PC-3 (cell line): Measurements from ENCODE around the gene DLGAP4. TPM values are rescaled to one million over a fixed set of nuclear protein-coding genes. Genes with fewer than 3 reads are reported as not detected.

Experiments
- ATAC-seq: fragments of 200-7000 bp; cut with Tn5 transposase; 2 replicates; pipeline ENCODE4 v1.9.1; 2020; ENCODE audit warnings: mild to moderate bottlenecking, moderate library complexity
- BruUV-seq: library from RNA; stranded (reverse); fragments of 400-500 nt; replicated peaks from 2 replicates; lab custom pipeline; 2021; lab: Mats Ljungman, UMichigan
- CTCF ChIA-PET: fragments of 300-600 bp; sonication (Branson Sonifier 250); formaldehyde crosslinking; loops from one replicate; lab custom pipeline; 2022; ENCODE audit warnings: antibody characterized with exemption; lab: Charles Lee
- POLR2A ChIA-PET: fragments of 300-600 bp; sonication (Branson Sonifier 250); formaldehyde crosslinking; loops from one replicate; lab custom pipeline; 2022; ENCODE audit warnings: antibody characterized with exemption; ENCODE audit not compliant: unreplicated experiment; lab: Charles Lee
- DNase-seq: peaks from one replicate; pipeline ENCODE4 v3.0.0-alpha.2; 2015
- H2AFZ ChIP-seq: fragments of 300-600 bp; sonication (generic); 2 replicates; pipeline ENCODE4 v1.6.0; 2016; ENCODE audit warnings: antibody characterized with exemption, low read length
- H3F3A ChIP-seq: fragments of 300-600 bp; sonication (generic); one replicate; pipeline ENCODE4 v1.6.0; 2017; ENCODE audit warnings: antibody characterized with exemption, low read length, control low read depth, mild to moderate bottlenecking; ENCODE audit not compliant: unreplicated experiment
- H3K27ac ChIP-seq: fragments of 300-600 bp; sonication (generic); 2 replicates; pipeline ENCODE4 v1.5.1; 2016; ENCODE audit warnings: mild to moderate bottlenecking, low read length
- H3K27me3 ChIP-seq: fragments of 300-600 bp; sonication (generic); 2 replicates; pipeline ENCODE4 v1.6.1; 2016; ENCODE audit warnings: low read length, mixed read lengths
- H3K36me3 ChIP-seq: fragments of 300-600 bp; sonication (generic); 2 replicates; pipeline ENCODE4 v1.6.1; 2016; ENCODE audit warnings: low read depth, mixed run types, low read length, mixed read lengths
- H3K4me1 ChIP-seq: fragments of 300-600 bp; sonication (generic); 2 replicates; pipeline ENCODE4 v1.5.1; 2016; ENCODE audit warnings: low read length; ENCODE audit not compliant: insufficient read depth
- H3K4me2 ChIP-seq: fragments of 300-600 bp; sonication (generic); 2 replicates; pipeline ENCODE4 v1.6.0; 2016; ENCODE audit warnings: low read length
- H3K4me3 ChIP-seq: fragments of 300-600 bp; sonication (generic); 2 replicates; pipeline ENCODE4 v1.5.1; 2016; ENCODE audit warnings: mild to moderate bottlenecking, low read length, mixed read lengths
- H3K79me2 ChIP-seq: fragments of 300-600 bp; sonication (generic); 2 replicates; pipeline ENCODE4 v1.6.1; 2017; ENCODE audit warnings: low read length, mixed read lengths
- H3K9ac ChIP-seq: fragments of 300-600 bp; sonication (generic); 2 replicates; pipeline ENCODE4 v1.6.0; 2016; ENCODE audit warnings: mild to moderate bottlenecking, low read length
- H3K9me2 ChIP-seq: fragments of 300-600 bp; sonication (generic); replicated peaks from 2 replicates; pipeline ENCODE4 v1.6.1; 2016; ENCODE audit warnings: mixed run types, low read length, mixed read lengths
- H3K9me3 ChIP-seq: fragments of 300-600 bp; sonication (generic); 2 replicates; pipeline ENCODE4 v1.6.1; 2016; ENCODE audit warnings: low read length, mixed read lengths
- H4K20me1 ChIP-seq: fragments of 300-600 bp; sonication (generic); 2 replicates; pipeline ENCODE4 v1.6.1; 2016; ENCODE audit warnings: low read length, mixed read lengths
- EZH2 ChIP-seq: fragments of 300-600 bp; sonication (generic); IDR thresholded peaks from one replicate; pipeline ENCODE4 v1.6.1; 2017; ENCODE audit warnings: antibody characterized with exemption, mild to moderate bottlenecking, low read length; ENCODE audit not compliant: unreplicated experiment
- EZH2phosphoT487 ChIP-seq: fragments of 300-600 bp; sonication (generic); IDR thresholded peaks from 2 replicates; pipeline ENCODE4 v1.6.1; 2018; ENCODE audit warnings: mild to moderate bottlenecking, antibody characterized with exemption, low read length, borderline replicate concordance
- intact Hi-C: fragments of 100-400 bp; cut with micrococcal nuclease; formaldehyde crosslinking; loops from 2 replicates; pipeline ENCODE4 v1.9.0; 2023
- total RNA-seq: library from RNA; depleted of rRNA; stranded (reverse); fragments of >200 nt; gene quantifications from 2 replicates; pipeline ENCODE4 v1.2.3, GENCODE V29; 2014
- TF ChIP-seq, protein P1 (sequence below): fragments of 300-600 bp; sonication (generic); conservative IDR thresholded peaks from 2 replicates; pipeline ENCODE4 v1.5.1; 2017; ENCODE audit warnings: antibody characterized with exemption, low read depth, mild to moderate bottlenecking, low read length

DLGAP4 gene
- total RNA-seq, 1 experiment from 2014 or later, result 21.0 TPM

DNA sequence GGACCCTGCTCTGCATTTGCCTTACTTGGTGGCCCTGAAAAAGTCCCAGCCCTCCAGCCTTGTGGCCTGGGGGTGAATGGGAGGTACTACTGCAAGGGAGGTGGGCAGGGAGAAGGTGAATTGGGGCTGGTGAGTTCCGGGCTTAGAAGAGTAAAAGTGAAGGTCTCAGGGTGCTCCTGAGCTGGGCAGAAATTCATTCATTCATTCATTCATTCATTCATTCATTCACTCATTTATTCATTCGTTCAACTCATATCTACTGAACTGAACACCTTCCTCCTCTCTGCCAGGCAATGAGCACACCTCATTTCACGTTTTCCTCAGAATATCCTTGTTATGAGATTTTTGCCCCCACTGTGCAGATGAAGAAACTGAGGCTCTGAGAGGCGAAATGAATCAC lies 6.7 kb upstream of the DLGAP4 start:
- H3K4me1 ChIP-seq, result no peaks in the 10 kb centered on the region
- TF ChIP-seq EZH2phosphoT487, result no peak
- TF ChIP-seq, protein P1, sequence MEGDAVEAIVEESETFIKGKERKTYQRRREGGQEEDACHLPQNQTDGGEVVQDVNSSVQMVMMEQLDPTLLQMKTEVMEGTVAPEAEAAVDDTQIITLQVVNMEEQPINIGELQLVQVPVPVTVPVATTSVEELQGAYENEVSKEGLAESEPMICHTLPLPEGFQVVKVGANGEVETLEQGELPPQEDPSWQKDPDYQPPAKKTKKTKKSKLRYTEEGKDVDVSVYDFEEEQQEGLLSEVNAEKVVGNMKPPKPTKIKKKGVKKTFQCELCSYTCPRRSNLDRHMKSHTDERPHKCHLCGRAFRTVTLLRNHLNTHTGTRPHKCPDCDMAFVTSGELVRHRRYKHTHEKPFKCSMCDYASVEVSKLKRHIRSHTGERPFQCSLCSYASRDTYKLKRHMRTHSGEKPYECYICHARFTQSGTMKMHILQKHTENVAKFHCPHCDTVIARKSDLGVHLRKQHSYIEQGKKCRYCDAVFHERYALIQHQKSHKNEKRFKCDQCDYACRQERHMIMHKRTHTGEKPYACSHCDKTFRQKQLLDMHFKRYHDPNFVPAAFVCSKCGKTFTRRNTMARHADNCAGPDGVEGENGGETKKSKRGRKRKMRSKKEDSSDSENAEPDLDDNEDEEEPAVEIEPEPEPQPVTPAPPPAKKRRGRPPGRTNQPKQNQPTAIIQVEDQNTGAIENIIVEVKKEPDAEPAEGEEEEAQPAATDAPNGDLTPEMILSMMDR, result no peak
- H3K36me3 ChIP-seq, result no peaks in the 10 kb centered on the region
- no peak overlapping the region for H2AFZ ChIP-seq
- BruUV-seq, result no TSS peak
- no peak overlapping the region for H3K4me3 ChIP-seq
- H3K9me3 ChIP-seq, result no peaks in the 10 kb centered on the region
- ATAC-seq (no peak), DNase-seq (no peak)
- no peaks in the 10 kb centered on the region for H3K9me2 ChIP-seq
- peaks cover 80% of the 10 kb centered on the region for H3K27me3 ChIP-seq
- CTCF ChIA-PET, result no interaction called here
- POLR2A ChIA-PET, result no interaction called here
- H3K4me2 ChIP-seq, result no peak overlapping the region
- no peaks in the 10 kb centered on the region for H3F3A ChIP-seq
- H3K9ac ChIP-seq, result no peak overlapping the region
- intact Hi-C loops, result no loop called here
- H4K20me1 ChIP-seq, result no peaks in the 10 kb centered on the region
- H3K27ac ChIP-seq, result no peak overlapping the region
- H3K79me2 ChIP-seq, result no peaks in the 10 kb centered on the region

DNA sequence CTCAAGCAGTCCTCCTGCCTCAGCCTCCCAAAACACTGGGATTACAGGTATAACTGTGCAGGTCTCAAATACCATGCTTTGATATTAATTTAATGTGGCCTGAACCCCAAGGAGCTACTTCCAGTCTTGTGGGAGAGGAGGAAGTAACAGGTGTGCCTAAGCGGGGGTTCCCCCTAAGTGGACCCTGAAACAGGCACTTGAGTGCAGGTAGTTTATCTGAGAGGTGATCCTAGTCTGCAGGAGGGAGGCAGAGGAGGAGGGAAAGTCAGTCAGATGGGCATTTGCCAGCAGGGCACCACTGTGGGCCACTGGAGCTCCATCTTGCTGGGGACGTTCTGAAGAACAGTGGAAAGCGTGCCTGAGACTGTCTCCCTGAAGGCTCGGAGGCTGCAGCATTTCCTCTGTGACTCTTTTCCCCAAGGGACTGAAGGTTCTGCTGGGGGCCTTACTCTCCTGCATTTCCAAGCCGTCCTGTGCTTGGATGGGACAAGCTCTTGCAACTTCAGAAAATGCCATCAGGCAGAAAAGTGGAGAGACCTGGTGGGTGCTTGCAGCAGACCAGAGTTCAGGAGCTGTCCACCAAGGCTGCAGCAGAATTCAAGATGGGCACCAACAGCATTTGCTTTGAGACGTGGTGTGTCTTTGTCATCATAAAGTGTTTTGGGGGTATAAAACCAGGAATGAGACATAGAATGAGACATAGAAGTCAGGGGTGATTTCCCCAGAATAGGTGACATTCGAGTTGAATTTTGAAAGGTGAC lies 4.6 kb upstream of the DLGAP4 start:
- H2AFZ ChIP-seq, result no peak overlapping the region
- no peaks in the 10 kb centered on the region for H3K4me1 ChIP-seq
- H3K9me2 ChIP-seq, result no peaks in the 10 kb centered on the region
- ATAC-seq (no peak), DNase-seq (no peak)
- CTCF ChIA-PET, result no interaction called here
- no peaks in the 10 kb centered on the region for H4K20me1 ChIP-seq
- TF ChIP-seq, protein P1, result no peak
- TF ChIP-seq EZH2 (no peak), EZH2phosphoT487 (no peak)
- no TSS peak for BruUV-seq
- no peak overlapping the region for H3K9ac ChIP-seq
- POLR2A ChIA-PET, result no interaction called here
- H3K4me3 ChIP-seq, result no peak overlapping the region
- no peaks in the 10 kb centered on the region for H3K9me3 ChIP-seq
- intact Hi-C loops, result no loop called here
- no peaks in the 10 kb centered on the region for H3K79me2 ChIP-seq
- no peaks in the 10 kb centered on the region for H3F3A ChIP-seq
- H3K36me3 ChIP-seq, result no peaks in the 10 kb centered on the region
- H3K4me2 ChIP-seq, result no peak overlapping the region
- no peak overlapping the region for H3K27ac ChIP-seq
- peaks cover 83% of the 10 kb centered on the region for H3K27me3 ChIP-seq

- CTCF ChIA-PET, result no interaction called here
- H3K9me3 ChIP-seq, result no peaks in the 10 kb centered on the region
- POLR2A ChIA-PET, result no interaction called here
- ATAC-seq (no peak), DNase-seq (no peak)
- peaks cover 82% of the 10 kb centered on the region for H3K27me3 ChIP-seq
- intact Hi-C loops, result no loop called here
- H3K36me3 ChIP-seq, result no peaks in the 10 kb centered on the region
- H3K4me1 ChIP-seq, result no peaks in the 10 kb centered on the region
- H3K27ac ChIP-seq, result no peak overlapping the region
- no peak overlapping the region for H3K9ac ChIP-seq
- H4K20me1 ChIP-seq, result no peaks in the 10 kb centered on the region
- no peaks in the 10 kb centered on the region for H3K79me2 ChIP-seq
- no TSS peak for BruUV-seq
- no peak overlapping the region for H3K4me2 ChIP-seq
- no peak overlapping the region for H3K4me3 ChIP-seq
- no peaks in the 10 kb centered on the region for H3F3A ChIP-seq
- TF ChIP-seq EZH2 (no peak), EZH2phosphoT487 (no peak)
- TF ChIP-seq, protein P1, result no peak
- no peak overlapping the region for H2AFZ ChIP-seq
- no peaks in the 10 kb centered on the region for H3K9me2 ChIP-seq
These were observed 3.0 kb upstream of the DLGAP4 start for GRCh38 chr20:36303020-36303595.
